Pericardium fibroblast (primary cell): ENCODE data around the gene IMPACT. TPM values are rescaled to one million over a fixed set of nuclear protein-coding genes. Genes with fewer than 3 reads are reported as not detected.

Experiments
- total RNA-seq: library from RNA; depleted of rRNA; stranded (reverse); fragments of >200 nt; gene quantifications from 2 replicates; pipeline ENCODE4 v1.2.3, GENCODE V29; 2015

IMPACT gene, protein sequence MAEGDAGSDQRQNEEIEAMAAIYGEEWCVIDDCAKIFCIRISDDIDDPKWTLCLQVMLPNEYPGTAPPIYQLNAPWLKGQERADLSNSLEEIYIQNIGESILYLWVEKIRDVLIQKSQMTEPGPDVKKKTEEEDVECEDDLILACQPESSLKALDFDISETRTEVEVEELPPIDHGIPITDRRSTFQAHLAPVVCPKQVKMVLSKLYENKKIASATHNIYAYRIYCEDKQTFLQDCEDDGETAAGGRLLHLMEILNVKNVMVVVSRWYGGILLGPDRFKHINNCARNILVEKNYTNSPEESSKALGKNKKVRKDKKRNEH
- total RNA-seq, result 17.4 and 27.2 TPM in 2 replicates

DNA sequence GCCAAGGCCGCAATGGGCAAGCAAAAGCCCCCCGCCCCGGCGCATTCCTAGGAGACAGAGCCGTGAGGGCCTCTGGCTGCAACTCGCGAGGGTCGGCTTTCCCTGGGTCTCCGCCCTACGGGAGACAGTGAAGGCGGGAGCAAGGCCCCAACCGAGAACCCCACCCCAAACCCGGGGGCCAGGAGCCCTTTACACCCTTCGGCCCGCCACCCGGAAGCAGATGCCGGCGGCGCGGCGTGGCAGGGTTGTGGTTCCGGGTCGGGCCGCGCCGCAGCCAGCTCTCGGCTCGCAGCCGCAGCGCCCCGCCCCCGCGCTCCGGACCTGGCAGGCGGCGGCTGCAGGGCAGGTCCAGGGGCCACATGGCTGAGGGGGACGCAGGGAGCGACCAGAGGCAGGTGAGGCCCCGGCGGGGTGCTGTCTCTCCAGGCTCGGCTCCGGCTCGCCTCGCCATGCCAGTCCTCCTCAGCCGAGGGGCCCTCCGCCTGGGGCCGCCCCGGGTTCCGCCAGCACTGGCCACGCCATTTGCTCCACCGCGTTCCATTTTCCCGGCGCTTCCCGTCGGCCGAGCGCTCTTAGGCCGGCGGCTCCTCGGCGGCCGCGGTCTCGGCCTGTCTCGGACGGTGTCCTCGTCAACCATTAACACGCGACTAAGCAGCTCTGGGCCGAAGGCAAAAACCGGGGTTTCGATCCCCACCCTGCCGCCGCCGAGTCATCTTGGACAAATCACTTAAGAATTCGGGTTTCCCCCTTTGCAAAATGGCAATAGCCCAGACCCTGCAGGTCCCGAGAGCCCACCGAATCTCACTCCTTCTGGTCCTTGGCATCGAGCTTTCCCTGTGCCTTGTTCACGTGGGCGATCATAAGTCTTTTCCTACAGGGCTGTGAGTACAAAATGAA is at the start of gene IMPACT:
IMPACT (plus strand) TSS at position 273 of the 897 bp plus-strand sequence; CDS start at position 360, 87 bp downstream.

GRCh38 chr18:24397694-24398368 is 28.6 kb upstream of the IMPACT start, which contains the start of gene OSBPL1A:
Gene OSBPL1A, minus strand, starts transcription at chr18:24397824. Its CDS starts 20,291 bp downstream, at chr18:24377533.

DNA sequence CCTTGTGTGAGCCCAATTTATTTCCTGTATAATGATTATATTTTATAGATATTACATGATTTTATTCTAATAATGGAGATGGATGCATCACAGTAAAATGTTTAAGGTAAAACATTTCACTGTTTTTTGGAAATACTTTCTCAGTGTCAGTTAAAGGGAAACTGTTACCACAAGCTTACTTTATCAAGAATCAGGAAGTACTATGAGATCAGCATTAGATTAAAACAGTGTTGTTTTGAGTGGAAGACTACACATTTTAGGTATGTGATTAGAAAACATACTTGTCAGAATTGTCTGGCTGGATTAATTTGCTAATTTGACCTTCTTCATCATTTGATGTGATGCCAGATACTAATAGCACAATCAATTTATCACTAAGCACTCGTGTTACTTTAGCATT is 33.9 kb downstream of the IMPACT start, which contains the start of gene HRH4:
HRH4 (plus strand) TSS at position 250 of the 400 bp plus-strand sequence; CDS start at position 342, 92 bp downstream.

Other genes starting within 250 kb of the IMPACT start
- 51.6 and 57.1 TPM in 2 replicates for gene OSBPL1A, start 28.8 kb upstream of the IMPACT start, total RNA-seq
- gene HRH4, start 34.0 kb downstream of the IMPACT start, total RNA-seq, result not detected in 2 replicates